GM19467 (cell line): ENCODE data around the gene SH3RF3.

ENCODE experiments used
- ATAC-seq: cut with Tn5 transposase; IDR thresholded peaks from one replicate; pipeline ENCODE4 v1.9.1; 2021; ENCODE audit warnings: mild to moderate bottlenecking, moderate library complexity; ENCODE audit not compliant: unreplicated experiment

SH3RF3 gene

DNA sequence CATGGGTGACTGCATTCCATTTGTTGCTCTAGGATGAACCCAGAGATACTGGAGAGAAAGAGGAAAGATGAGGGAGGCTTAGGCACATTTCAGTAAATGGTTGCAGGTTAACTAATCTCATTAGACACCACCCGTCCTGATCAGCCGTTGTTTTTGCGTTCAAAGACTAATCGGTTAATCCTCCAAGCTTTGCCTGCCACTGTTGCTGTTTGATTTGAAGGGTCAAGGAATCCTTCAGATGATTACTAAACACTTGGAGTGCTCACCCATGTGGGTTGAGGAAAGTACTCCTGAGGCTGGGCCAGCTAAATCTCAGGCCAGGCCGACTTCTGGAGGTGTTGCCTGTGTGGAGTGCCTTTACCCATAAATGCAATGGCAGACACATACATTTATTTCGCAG is 8.6 kb downstream of the SH3RF3 start:
- no peak for ATAC-seq

DNA sequence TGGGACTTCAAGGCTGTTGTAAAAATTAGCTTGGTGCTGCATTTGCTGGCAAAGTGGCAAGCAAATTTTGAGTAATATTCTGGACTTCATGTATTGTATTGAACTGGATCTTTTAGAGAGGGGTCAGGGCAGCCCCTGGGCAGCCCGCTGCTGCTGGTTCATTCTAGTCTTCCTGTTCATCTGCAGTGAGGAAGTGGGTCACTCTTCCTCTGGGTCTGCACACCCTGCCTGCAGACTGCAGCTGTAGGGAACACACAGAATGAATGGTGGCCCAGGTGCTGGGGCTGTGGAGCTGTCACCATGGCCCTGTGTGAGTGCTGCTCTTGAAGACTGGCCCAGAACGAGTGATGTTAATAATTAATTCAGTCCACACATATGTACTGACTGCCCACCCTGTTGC is 9.4 kb downstream of the SH3RF3 start:
- no peak for ATAC-seq

DNA sequence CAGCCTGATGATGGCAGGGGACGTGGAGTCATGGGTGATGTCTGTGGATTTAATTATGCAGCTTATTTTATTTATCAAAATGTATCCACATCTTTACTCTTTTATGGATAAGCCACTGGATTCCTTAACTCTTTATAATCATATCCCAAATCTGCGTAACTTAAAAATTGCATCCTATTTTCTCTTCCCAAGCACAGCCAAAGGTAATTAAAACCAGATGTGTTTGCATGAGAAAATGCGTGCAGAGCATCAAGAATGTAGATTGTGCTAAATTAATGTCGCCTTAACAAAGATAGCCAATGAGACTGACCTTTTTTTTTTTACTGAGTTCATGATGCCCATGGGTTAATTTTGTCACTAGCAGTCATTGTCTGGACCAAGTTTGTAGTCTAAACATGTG is 10.0 kb downstream of the SH3RF3 start:
- no peak for ATAC-seq

- ATAC-seq = no peak
These were observed 10.9 kb downstream of the SH3RF3 start for GRCh38 chr2:109139865-109140396.

- no peak for ATAC-seq
These were observed 12.1 kb downstream of the SH3RF3 start for GRCh38 chr2:109141006-109141600.

DNA sequence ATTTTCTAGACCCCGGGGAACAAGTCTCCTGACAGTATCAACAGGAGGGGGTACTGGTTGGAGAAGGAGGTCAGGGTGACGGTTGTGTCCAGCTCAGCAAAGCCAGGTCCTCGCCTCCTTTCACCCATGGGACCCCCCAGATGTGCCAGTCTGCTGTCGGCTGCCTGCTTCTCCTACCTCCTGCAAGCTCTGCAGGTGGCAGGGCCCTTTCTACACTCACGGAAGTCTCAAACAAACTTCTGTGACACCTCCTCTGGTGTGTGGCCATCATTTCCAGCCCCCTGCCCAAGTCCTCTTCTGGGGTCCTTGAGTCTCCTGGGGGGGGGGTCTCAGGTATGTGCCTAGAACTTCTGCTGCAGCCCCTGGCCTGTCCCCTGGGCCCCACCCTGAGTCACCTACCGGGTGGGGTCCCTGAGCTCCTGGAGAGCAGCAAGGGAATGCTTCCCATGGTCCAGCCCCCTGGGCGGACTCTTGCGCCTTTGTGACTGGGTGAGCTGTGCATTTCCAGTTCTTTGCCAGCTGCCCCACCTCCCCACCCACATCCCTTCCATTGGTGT is 12.8 kb downstream of the SH3RF3 start:
- no peak for ATAC-seq

DNA sequence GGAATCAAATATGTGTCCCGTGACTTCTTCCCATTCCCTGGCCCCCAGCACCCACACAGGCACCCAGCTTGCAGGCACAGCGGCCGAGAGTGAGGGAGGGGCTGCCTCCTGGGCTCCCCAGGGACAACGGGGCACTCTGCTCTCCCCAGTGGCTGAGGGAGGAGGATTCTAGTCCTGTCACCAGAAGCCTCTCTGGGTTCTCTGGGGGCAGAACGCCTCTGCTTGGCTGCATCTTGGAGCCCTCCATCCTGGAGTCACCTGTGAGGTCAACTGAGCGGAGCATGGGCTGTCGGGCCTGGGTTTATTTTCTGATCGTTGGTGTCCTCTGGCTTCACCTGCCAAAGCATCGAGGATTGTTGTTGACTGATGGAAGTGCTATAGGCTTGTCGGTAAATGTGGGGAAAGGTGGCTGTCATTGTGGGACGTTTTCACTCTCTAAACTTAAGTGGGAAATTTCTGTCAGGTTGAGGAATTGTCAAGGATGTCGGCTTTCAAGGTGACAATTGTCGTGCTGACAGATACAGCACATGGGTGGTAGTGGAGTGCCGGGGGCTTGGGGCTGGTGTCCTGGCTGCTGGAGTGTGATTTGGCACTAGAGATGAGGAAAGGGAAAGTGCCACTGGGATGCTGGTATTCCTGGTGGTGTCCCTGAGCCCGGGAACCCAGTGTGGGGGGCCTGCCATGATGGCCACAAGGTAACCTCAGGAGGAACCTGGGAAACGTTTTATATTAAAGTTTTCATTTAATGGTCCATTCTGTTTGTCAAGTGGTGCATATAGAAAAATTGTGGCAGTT is 13.6 kb downstream of the SH3RF3 start:
- no peak for ATAC-seq

GRCh38 chr2:109143214-109144187 is 14.5 kb downstream of the SH3RF3 start:
- ATAC-seq = peak; percentile 60

- ATAC-seq = no peak
These were observed 15.3 kb downstream of the SH3RF3 start for GRCh38 chr2:109144271-109144670.

GRCh38 chr2:109144721-109145120 is 15.7 kb downstream of the SH3RF3 start:
- ATAC-seq = no peak

GRCh38 chr2:109145286-109145685 is 16.3 kb downstream of the SH3RF3 start:
- no peak for ATAC-seq

- no peak for ATAC-seq
These were observed 18.4 kb downstream of the SH3RF3 start for GRCh38 chr2:109147405-109147804.

- no peak for ATAC-seq
These were observed 19.2 kb downstream of the SH3RF3 start for GRCh38 chr2:109148117-109148746.

GRCh38 chr2:109148991-109149645 is 20.1 kb downstream of the SH3RF3 start:
- no peak for ATAC-seq

DNA sequence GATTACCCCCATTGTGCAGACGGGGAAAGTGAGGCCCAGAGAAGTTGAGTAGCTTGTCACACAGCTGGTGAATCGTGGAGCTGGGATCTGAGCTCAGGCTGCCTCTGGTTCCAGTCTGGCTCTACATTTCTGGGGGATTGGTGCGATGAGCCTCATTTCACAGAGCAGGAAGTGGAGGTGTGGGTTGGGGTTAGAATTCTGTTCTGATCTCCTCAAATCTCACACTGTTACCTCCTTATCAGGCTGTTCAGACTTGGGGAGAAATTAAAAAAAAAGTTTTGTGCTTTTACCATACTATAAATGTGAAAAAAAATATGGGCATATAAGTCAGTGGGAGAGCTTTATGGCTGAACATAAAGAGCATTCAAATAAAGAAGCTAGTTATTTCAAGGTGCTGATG is 21.6 kb downstream of the SH3RF3 start:
- no peak for ATAC-seq

GRCh38 chr2:109151519-109151918 is 22.5 kb downstream of the SH3RF3 start:
- no peak for ATAC-seq

GRCh38 chr2:109153005-109153784 is 24.2 kb downstream of the SH3RF3 start:
- no peak for ATAC-seq

GRCh38 chr2:109153807-109154206 is 24.8 kb downstream of the SH3RF3 start:
- no peak for ATAC-seq

DNA sequence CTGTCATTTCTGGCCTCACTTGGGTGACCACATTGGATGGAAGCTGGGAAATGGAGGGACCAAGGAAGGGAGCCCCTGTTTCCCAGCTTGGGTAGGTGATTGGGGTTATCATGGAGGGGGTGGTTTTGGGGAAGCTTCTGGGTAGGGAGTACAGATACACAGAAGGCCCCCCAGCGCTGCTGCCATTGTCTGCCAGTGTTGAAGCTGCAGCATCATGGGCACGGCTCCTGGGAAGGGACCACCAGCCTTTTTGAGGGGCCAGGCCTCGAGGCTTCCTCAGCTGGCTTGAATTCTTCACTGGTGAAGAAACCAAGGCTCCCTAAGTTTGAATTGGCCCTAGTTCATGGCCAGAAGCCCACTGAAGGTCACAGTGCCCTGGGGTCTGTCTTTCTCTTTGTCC is 25.2 kb downstream of the SH3RF3 start:
- no peak for ATAC-seq
